IMR-90 (cell line): ENCODE results near the gene PPFIA2. TPM values are rescaled to one million over a fixed set of nuclear protein-coding genes. Genes with fewer than 3 reads are reported as not detected.

Source experiments
- ATAC-seq: fragments of 200-7000 bp; cut with Tn5 transposase; 2 replicates; pipeline ENCODE4 v1.9.1; 2020; ENCODE audit warnings: low read depth, mild to moderate bottlenecking, moderate library complexity
- BruUV-seq: library from RNA; stranded (reverse); fragments of 400-500 nt; replicated peaks from 2 replicates; lab custom pipeline; 2021; lab: Mats Ljungman, UMichigan
- CTCF ChIA-PET: fragments of 300-600 bp; formaldehyde crosslinking; extraction: SDS; loops from one replicate; lab custom pipeline; 2021; ENCODE audit warnings: antibody characterized with exemption; lab: Yijun Ruan, JAX
- POLR2A ChIA-PET: fragments of 300-600 bp; sonication (Branson Sonifier 250); formaldehyde crosslinking; loops from one replicate; lab custom pipeline; 2022; ENCODE audit warnings: antibody characterized with exemption; ENCODE audit not compliant: unreplicated experiment; lab: Charles Lee
- DNase-seq: peaks from one replicate; pipeline ENCODE4 v3.0.0; 2013
- H2AFZ ChIP-seq: replicated peaks from 2 replicates; pipeline ENCODE3; 2013; ENCODE audit warnings: low read length, mild to moderate bottlenecking; ENCODE audit not compliant: poor library complexity
- H2AK5ac ChIP-seq: 2 replicates; pipeline ENCODE4 v1.6.1; 2013; ENCODE audit warnings: low read depth, low read length, inconsistent platforms
- H2AK9ac ChIP-seq: replicated peaks from 2 replicates; pipeline ENCODE3; 2013; ENCODE audit warnings: mild to moderate bottlenecking, low read depth, low read length, moderate library complexity; ENCODE audit not compliant: poor library complexity
- H2BK120ac ChIP-seq: 2 replicates; pipeline ENCODE4 v1.6.1; 2013; ENCODE audit warnings: low read depth, low read length, inconsistent platforms
- H2BK15ac ChIP-seq: 3 replicates; pipeline ENCODE4 v1.6.1; 2013; ENCODE audit warnings: low read depth, low read length, inconsistent platforms
- H2BK20ac ChIP-seq: 2 replicates; pipeline ENCODE4 v1.6.1; 2013; ENCODE audit warnings: low read depth, mild to moderate bottlenecking, inconsistent platforms, low read length, moderate library complexity
- H2BK5ac ChIP-seq: 2 replicates; pipeline ENCODE4 v1.6.1; 2013; ENCODE audit warnings: mild to moderate bottlenecking, low read depth, low read length, inconsistent platforms; ENCODE audit not compliant: poor library complexity, severe bottlenecking
- H3K14ac ChIP-seq: replicated peaks from 2 replicates; pipeline ENCODE4 v1.6.1; 2013; ENCODE audit warnings: low read depth, low read length, inconsistent platforms
- H3K18ac ChIP-seq: 2 replicates; pipeline ENCODE4 v1.6.1; 2013; ENCODE audit warnings: low read depth, low read length, control low read depth
- H3K23ac ChIP-seq: 2 replicates; pipeline ENCODE4 v1.6.1; 2013; ENCODE audit warnings: low read depth, low read length, inconsistent platforms
- H3K27ac ChIP-seq: 2 replicates; pipeline ENCODE4 v1.5.1; 2013; ENCODE audit warnings: mild to moderate bottlenecking, control low read depth, low read length; ENCODE audit not compliant: insufficient read depth
- H3K27me3 ChIP-seq: 2 replicates; pipeline ENCODE4 v1.6.1; 2013; ENCODE audit warnings: low read length; ENCODE audit not compliant: control insufficient read depth, insufficient read depth
- H3K36me3 ChIP-seq: 2 replicates; pipeline ENCODE4 v1.6.1; 2013; ENCODE audit warnings: low read length, mixed read lengths; ENCODE audit not compliant: control insufficient read depth, insufficient read depth
- H3K4ac ChIP-seq: 2 replicates; pipeline ENCODE4 v1.6.1; 2013; ENCODE audit warnings: low read depth, low read length, inconsistent platforms
- H3K4me1 ChIP-seq: 2 replicates; pipeline ENCODE4 v1.6.1; 2013; ENCODE audit warnings: low read length, mixed read lengths; ENCODE audit not compliant: control insufficient read depth, insufficient read depth
- H3K4me2 ChIP-seq: 2 replicates; pipeline ENCODE4 v1.6.1; 2013; ENCODE audit warnings: low read depth, mild to moderate bottlenecking, control low read depth, low read length, moderate library complexity
- H3K4me3 ChIP-seq: 2 replicates; pipeline ENCODE4 v1.5.1; 2013; ENCODE audit warnings: low read depth, mild to moderate bottlenecking, control low read depth, low read length, moderate library complexity; ENCODE audit not compliant: insufficient read depth
- H3K56ac ChIP-seq: 2 replicates; pipeline ENCODE4 v1.6.1; 2013; ENCODE audit warnings: low read length, inconsistent platforms; ENCODE audit not compliant: insufficient read depth; ENCODE audit errors: extremely low read depth
- H3K79me1 ChIP-seq, 2 experiments: 2 replicates each; pipeline ENCODE4 v1.6.1; 2013; ENCODE audit warnings: low read length in 2 of 2, inconsistent platforms in 1 of 2, low read depth in 1 of 2
- H3K9ac ChIP-seq: 2 replicates; pipeline ENCODE4 v1.6.1; 2013; ENCODE audit warnings: low read depth, low read length, control low read depth
- H3K9me1 ChIP-seq: 2 replicates; pipeline ENCODE4 v1.6.1; 2013; ENCODE audit warnings: low read length, inconsistent platforms; ENCODE audit not compliant: insufficient read depth
- H3K9me3 ChIP-seq: 2 replicates; pipeline ENCODE4 v1.6.1; 2013; ENCODE audit warnings: low read length; ENCODE audit not compliant: control insufficient read depth, insufficient read depth
- H4K20me1 ChIP-seq: 2 replicates; pipeline ENCODE4 v1.6.1; 2013; ENCODE audit warnings: low read length, inconsistent platforms; ENCODE audit not compliant: insufficient read depth
- H4K5ac ChIP-seq: 2 replicates; pipeline ENCODE4 v1.6.1; 2013; ENCODE audit warnings: mild to moderate bottlenecking, low read depth, low read length, control low read depth
- H4K8ac ChIP-seq, 2 experiments: 2 replicates each; pipeline ENCODE4 v1.6.1; 2013; ENCODE audit warnings: low read depth in 2 of 2, low read length in 2 of 2, control low read depth in 1 of 2, inconsistent platforms in 1 of 2
- H4K91ac ChIP-seq: 2 replicates; pipeline ENCODE4 v1.6.1; 2013; ENCODE audit warnings: low read depth, low read length, inconsistent platforms; ENCODE audit not compliant: insufficient read depth
- NFE2L2 ChIP-seq: fragments of 150-350 bp; IDR thresholded peaks from 2 replicates; pipeline ENCODE4 v1.6.1; 2016; ENCODE audit warnings: low read depth, mild to moderate bottlenecking, low read length
- dilution Hi-C: fragments of 300-500 bp; cut with HindIII; formaldehyde crosslinking; loops from one replicate; pipeline ENCODE4 v1.14.3; 2018; ENCODE audit warnings: low sequenced_read_pairs; ENCODE audit not compliant: unreplicated experiment
- in situ Hi-C: fragments of 300-500 bp; cut with MboI; formaldehyde crosslinking; loops from 3 replicates; pipeline ENCODE4 v1.14.3; 2019; ENCODE audit warnings: low sequenced_read_pairs, inconsistent platforms, mixed read lengths
- intact Hi-C: fragments of 100-400 bp; cut with micrococcal nuclease; formaldehyde crosslinking; loops from 2 replicates; pipeline ENCODE4 v1.10.0; 2022
- polyA plus RNA-seq, 3 experiments: library from polyadenylated mRNA; depleted of rRNA; stranded (reverse); fragments of >200 nt; gene quantifications; 2 replicates each; pipeline ENCODE4 v1.2.3, GENCODE V29; 2012; ENCODE audit warnings: low replicate concordance in 1 of 3
- total RNA-seq: library from RNA; depleted of rRNA; stranded (reverse); fragments of >200 nt; gene quantifications from 2 replicates; pipeline ENCODE4 v1.2.3, GENCODE V29; 2012

Gene PPFIA2
- total and polyA plus RNA-seq, 2 of the 4 experiments (the other 2 are of a cell fraction), result 0.29 to 1.3 TPM

DNA sequence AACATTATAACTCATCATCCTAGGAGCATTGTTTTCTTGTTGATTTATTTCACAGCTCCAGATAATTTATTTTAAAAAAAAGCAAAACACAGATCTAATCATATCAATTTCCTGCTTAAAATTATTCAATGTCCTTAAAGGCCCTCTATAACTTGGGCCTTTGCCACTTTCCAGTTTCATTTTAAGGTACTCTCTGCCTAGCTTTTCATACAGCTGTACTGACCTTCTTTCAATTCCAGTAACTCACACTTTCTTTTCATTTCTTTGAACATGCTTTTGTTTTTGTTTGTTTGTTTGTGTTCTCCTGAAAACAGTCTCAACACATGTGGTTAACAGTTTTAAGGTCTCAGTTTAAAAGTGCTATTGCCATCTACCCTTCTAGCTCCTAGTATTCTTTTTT is 399.4 kb downstream of the PPFIA2 start:
- no peak overlapping the region for H3K9ac ChIP-seq
- H3K14ac ChIP-seq, result no peak overlapping the region
- H3K56ac ChIP-seq, result no peak overlapping the region
- ChIA-PET POLR2A (no interaction called here), CTCF (no interaction called here)
- no peak overlapping the region for H3K23ac ChIP-seq
- ATAC-seq, result no peak
- in situ Hi-C loops, result no loop called here
- intact Hi-C loops, result no loop called here
- no peaks in the 10 kb centered on the region for H3K27me3 ChIP-seq
- no peaks in the 10 kb centered on the region for H3K9me3 ChIP-seq
- no peak overlapping the region for H2AK5ac ChIP-seq
- no peaks in the 10 kb centered on the region for H4K20me1 ChIP-seq
- H3K4me3 ChIP-seq, result no peak overlapping the region
- DNase-seq, result no peak
- H4K5ac ChIP-seq, result no peak overlapping the region
- H3K4ac ChIP-seq, result no peak overlapping the region
- no peak overlapping the region for H2BK20ac ChIP-seq
- H4K8ac ChIP-seq, result no peak overlapping the region
- no peak overlapping the region for H3K27ac ChIP-seq
- no peaks in the 10 kb centered on the region for H3K4me1 ChIP-seq
- TF ChIP-seq NFE2L2, result no peak
- no peak overlapping the region for H2BK15ac ChIP-seq
- H3K79me1 ChIP-seq, result no peaks in the 10 kb centered on the region
- H2BK5ac ChIP-seq, result no peak overlapping the region
- H4K91ac ChIP-seq, result no peak overlapping the region
- H3K36me3 ChIP-seq, result no peaks in the 10 kb centered on the region
- dilution Hi-C loops, result no loop called here
- H2AFZ ChIP-seq, result no peak overlapping the region
- H3K9me1 ChIP-seq, result no peaks in the 10 kb centered on the region
- no peak overlapping the region for H3K4me2 ChIP-seq
- no peak overlapping the region for H2AK9ac ChIP-seq
- H3K18ac ChIP-seq, result no peak overlapping the region
- H2BK120ac ChIP-seq, result no peak overlapping the region
- no TSS peak for BruUV-seq
